Measurements from ENCODE around the gene INPP1. TPM values are rescaled to one million over a fixed set of nuclear protein-coding genes. Genes with fewer than 3 reads are reported as not detected.

The INPP1 gene
- total RNA-seq, 1 experiment from 2014 or later = 4.3 TPM

DNA sequence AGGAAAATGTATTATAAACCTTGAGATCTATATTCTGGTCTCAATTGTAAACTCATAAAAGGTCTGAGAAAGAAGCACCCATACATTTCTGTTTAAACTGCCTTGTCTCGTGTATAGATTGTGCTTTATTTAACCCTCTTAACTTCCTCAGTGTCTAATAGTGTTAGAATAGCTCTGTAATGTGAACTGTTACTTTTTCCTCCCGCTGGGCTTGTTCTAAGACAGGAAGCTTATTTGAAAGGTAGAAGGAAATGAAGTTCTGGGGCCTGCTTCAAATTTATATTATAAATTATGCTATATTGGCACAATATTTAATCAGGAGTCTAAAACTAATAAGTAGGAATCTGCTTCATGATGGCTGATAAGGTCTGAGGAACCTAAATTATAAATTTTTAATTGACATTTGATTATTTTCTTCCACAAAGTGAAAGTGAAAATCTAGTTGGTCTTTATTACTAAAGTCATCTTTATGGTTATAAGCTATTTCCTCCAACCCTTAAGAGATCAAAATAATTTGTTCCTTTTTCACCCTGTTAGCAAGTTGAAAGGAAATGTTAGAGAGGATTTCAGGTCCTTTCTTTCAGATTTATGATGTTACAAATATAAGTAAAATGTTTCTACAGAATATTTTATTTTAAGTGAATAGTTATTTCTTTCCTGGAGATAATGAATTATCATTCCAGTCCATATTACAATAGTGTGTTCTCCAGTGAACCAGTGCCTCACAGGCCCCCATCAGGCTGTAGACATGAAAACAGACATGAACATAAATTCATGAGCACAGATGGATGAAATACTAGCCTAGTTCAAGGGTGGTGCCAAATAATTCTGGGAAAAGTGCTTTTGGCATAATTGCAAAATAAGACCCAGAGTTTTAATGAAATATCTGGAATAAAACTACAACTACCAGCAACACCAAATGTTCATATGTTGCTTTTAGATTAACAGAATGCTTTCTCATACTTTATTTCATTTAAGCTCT is 72.7 kb downstream of the INPP1 start:
- Histone ChIP-seq H2BK20ac (ENCODE audit: low read depth, low read length, poor library complexity, severe bottlenecking) (no peak overlapping the region), H3K27me3 (ENCODE audit: insufficient read depth, low read length) (no peaks in the 10 kb centered on the region), H2BK5ac (ENCODE audit: insufficient read length, low read length) (no peak overlapping the region), H3K9ac (ENCODE audit: extremely low read depth, insufficient read length, low read length) (no peak overlapping the region), H3K79me1 (ENCODE audit: insufficient read depth, low read depth, low read length, poor library complexity, severe bottlenecking) (no peaks in the 10 kb centered on the region), H3K56ac (ENCODE audit: insufficient read length, low read depth, low read length) (no peak overlapping the region), H3K23ac (ENCODE audit: insufficient read length, low read depth, low read length) (no peak overlapping the region), H3K14ac (ENCODE audit: insufficient read depth, low read length) (no peak overlapping the region), H3K9me3 (ENCODE audit: control insufficient read depth, low read depth, low read length) (no peaks in the 10 kb centered on the region), H3K4ac (ENCODE audit: low read depth, low read length) (no peak overlapping the region), H2BK15ac (ENCODE audit: low read depth, low read length) (no peak overlapping the region), H2AK5ac (ENCODE audit: insufficient read length, low read length) (no peak overlapping the region), H4K91ac (ENCODE audit: insufficient read length, low read depth, low read length) (no peak overlapping the region), H4K8ac (replicated peaks; ENCODE audit: insufficient read length, low read depth, low read length) (no peak overlapping the region), H3K27ac (ENCODE audit: insufficient read length, low read depth, low read length) (no peak overlapping the region), H3K18ac (ENCODE audit: insufficient read length, low read depth, low read length) (no peak overlapping the region), H2BK120ac (ENCODE audit: low read depth, low read length, poor library complexity, severe bottlenecking) (no peak overlapping the region), H3K23me2 (ENCODE audit: insufficient read length, low read depth, low read length, poor library complexity, severe bottlenecking) (no peaks in the 10 kb centered on the region), H3K79me2 (ENCODE audit: insufficient read depth, low read length) (no peaks in the 10 kb centered on the region), H3T11ph (ENCODE audit: low read length) (no peak overlapping the region), H2BK12ac (ENCODE audit: insufficient read length, low read depth, low read length) (no peak overlapping the region), H3K4me1 (ENCODE audit: insufficient read depth, low read length) (peaks cover 6% of the 10 kb centered on the region; the same call in 1 of the 2 replicates), H4K20me1 (ENCODE audit: control insufficient read depth, insufficient read depth, insufficient read length) (no peaks in the 10 kb centered on the region), H2AFZ (ENCODE audit: low read length) (no peak overlapping the region), H4K5ac (ENCODE audit: insufficient read length, low read depth, low read length) (no peak overlapping the region), H3K4me2 (ENCODE audit: insufficient read depth, insufficient read length, low read length) (no peak overlapping the region)
- Mint-ChIP-seq H3K36me3 (ENCODE audit: insufficient read depth in 1 of 3, low read depth in 3 of 3) (no peaks in the 10 kb centered on the region), H3K27ac (no peak overlapping the region), H3K27me3 (ENCODE audit: low read depth) (no peaks in the 10 kb centered on the region), H3K4me1 (peaks cover 15% of the 10 kb centered on the region in 2 experiments), H3K4me3 (no peak overlapping the region), H3K9me3 (no peaks in the 10 kb centered on the region)
- DNase-seq = no peak
- no peak for TF ChIP-seq CTCF (conservative IDR thresholded peaks at IDR 0.05)
- no CpG with 5 or more reads among the region's 2 CpGs for WGBS (ENCODE audit: extremely low coverage, insufficient read length, low lambda C conversion rate)

All from H9 (cell line).